ENCODE results near the gene FAM20A. TPM values are rescaled to one million over a fixed set of nuclear protein-coding genes. Genes with fewer than 3 reads are reported as not detected.
"Not testable (repeated sequence)": the region's sequence is repeated elsewhere in the genome, so short reads cannot be mapped to it uniquely, and the experiment has no call there.

Gene FAM20A
- total RNA-seq, 1 donor from 2014 or later, result 2.4 TPM

DNA sequence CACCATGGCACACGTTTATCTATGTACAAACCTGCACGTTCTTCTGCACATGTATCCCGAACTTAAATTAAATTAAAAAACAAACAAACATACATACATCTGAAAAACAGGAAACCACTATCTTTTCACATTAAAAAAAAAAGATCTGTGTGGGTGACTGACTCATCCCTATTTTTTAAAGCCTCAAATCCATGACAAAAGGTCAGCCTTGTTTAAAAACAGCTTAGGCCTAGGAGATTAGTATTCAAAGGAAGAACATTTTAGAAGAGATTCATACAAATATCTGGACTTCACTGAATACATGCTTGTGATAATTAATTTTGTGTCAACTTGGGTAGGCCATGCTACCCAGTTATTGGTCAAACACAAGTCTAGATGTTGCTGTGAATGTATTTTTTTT lies 93.6 kb downstream of the FAM20A start:
- FAIRE-seq (no peak), DNase-seq (ENCODE audit: low spot score in 2 of 2) (no peak)

DNA sequence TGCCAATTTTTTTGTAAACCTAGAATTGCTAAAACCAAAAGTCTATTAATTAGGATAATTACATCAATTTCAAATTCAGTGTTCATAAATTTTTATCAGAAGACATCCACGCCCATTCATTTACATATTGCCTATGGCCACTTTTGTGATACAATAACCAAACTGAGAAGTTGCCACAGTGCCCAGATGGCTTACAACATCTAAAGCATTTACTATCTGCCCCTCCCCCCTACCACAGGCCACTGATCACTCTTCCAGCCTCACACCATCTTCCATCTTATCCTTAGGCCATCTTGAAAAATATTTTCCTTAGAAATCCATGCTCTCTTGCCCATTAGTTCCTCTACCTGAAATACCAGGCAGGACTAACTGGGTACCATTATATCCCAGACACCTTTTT lies 95.2 kb downstream of the FAM20A start:
- DNase-seq (ENCODE audit: low spot score in 2 of 2), result no peak
- no peak for FAIRE-seq

DNA sequence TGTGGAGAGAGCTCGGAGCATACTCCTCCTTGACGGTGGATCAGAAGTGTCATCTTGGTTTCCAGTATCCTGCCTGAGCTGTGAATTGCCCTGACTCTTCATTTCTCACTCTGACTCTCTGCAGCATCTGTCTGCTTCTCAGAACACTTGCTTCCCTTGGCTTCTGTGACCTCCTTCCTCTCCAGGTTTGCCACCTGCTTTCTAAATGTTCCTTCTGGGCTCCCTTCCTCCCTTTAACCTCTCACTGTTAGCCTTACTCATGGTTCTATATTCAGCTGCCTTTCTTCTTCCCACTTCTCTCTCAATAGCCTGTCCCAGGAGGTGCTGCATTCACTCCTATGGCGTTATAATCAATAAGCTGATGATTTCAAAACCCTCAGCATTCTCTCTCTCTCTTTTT lies 100.1 kb downstream of the FAM20A start:
- FAIRE-seq (no peak), DNase-seq (ENCODE audit: low spot score in 2 of 2) (no peak)

DNA sequence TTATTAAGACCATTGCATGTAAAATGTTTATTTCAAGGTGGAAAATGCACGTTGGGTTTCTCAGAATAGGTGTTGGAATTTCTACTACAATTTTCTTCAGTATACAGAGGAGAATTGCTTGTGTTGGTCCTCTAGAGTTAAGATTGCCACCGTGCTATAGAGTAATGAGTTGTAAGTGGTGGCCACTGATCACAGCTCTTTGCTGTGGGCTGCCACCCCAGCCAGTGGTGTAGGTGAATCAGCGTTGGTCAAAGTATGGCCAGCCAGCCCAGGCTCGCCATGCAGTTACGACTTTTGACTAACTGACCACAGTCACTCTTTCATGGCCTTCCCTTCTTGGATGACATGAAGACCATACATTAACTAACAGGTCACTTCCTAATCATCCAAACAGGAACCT lies 101.6 kb downstream of the FAM20A start:
- DNase-seq (ENCODE audit: low spot score in 2 of 2) (no peak), FAIRE-seq (no peak)

DNA sequence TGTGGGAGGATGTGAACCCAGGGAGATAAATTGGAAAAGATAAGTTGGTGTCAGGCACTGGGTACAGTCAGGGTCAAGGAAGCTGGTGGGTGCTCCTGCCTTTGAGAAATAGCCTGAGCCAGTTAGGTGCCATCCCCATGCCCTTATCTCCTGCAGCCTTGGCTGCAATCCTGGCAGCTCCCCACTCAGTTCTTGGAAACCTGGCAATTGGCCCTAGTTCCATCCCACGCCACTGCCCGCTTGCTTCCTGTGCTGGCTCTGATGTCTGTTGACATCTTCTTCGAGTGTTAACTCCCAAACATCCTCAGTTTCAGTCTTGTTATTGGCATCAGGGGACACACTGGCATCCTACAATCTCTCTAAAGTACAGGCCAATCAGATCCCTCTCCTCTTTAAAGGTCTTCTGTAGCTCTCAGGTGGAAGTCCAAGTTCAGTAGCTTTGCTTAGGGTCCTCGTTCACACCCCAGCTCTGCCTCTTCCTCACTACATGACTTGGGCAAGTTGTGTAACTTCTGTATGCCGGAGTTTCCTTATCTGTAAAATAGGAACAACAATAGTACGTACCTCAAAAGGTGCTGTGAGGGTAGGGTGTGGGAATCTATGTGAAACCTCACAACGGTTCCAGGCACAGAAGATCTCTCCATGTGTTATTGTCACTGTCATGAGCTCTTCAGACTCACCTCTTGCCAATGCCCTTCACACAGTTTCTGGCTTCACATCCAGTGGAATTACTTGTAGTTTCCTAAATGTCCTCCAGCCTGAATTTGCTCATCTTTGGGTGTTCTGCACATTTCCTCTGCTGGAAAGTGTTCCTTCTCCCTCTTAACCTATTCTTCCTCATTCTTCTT lies 102.5 kb downstream of the FAM20A start:
- FAIRE-seq (no peak), DNase-seq (ENCODE audit: low spot score in 2 of 2) (no peak)

DNA sequence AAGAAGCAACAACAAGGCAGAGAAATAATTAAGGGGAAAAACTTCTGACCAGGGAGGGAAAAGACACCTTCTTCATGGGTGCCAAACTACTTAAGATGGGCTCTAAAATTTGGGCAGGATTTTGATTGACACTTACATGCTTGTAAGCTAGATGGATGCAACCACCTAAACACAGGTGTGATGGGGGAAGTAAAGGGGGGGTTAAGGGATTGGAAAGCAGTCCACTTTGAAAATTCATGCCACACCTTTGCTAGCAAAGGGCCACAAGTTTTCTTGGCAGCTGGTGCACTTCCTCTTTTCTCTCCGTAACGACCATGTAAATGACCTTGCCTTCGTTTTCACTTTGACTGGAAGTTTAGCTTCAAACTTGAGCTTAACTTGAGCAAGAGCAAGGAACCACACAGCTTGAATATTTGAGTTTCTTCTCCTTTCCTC lies 103.3 kb downstream of the FAM20A start:
- DNase-seq (ENCODE audit: low spot score in 2 of 2) (no peak), FAIRE-seq (no peak)

DNA sequence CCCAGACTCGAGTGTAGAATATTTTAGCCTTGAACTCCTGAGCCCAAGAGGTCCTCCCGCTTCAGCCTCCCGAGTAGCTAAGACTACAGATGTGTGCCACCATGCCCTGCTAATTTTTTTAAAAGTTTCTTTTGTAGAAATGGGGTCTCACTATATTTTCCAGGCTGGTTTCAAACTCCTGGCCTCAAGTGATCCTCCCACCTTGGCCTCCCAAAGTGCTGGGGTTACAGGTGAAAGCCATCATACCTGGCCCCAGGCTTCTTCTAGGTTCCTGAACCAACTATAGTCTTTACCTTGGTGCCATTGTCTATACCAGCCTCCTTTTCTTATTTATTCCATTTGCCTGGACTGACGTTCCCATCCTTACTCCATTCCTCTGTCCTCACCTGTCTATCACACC lies 106.1 kb downstream of the FAM20A start:
- DNase-seq (ENCODE audit: low spot score in 2 of 2), result no peak
- no peak for FAIRE-seq

DNA sequence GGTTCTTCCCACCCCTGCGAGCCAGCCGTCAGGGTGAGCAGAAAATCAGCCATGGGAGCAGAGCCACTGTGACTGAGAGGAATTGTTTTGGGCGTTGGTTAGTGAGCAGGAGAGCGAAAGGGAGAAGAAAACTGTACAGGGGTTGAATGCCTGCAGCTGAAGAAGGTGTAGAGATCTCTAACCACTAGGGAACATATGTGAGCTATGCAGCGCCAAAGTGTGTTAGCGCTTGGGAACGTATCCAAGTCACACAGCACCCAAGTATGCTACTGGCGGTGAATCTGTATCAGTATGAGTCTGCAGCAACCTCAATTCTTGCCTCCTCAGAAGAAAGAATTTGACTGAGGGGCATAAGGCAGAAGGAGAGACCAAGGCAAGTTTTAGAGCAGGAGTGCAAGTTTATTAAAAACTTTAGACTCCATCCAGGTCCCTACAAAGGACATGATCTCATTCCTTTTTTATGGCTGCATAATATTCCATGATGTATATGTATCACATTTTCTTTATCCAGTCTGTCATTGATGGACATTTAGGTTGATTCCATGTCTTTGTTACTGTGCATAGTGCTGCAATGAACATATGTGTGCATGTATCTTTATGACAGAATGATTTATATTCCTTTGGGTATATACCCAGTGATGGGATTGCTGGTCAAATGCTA lies 108.6 kb downstream of the FAM20A start:
- FAIRE-seq; DNase-seq (ENCODE audit: low spot score in 2 of 2): not testable (repeated sequence)

DNA sequence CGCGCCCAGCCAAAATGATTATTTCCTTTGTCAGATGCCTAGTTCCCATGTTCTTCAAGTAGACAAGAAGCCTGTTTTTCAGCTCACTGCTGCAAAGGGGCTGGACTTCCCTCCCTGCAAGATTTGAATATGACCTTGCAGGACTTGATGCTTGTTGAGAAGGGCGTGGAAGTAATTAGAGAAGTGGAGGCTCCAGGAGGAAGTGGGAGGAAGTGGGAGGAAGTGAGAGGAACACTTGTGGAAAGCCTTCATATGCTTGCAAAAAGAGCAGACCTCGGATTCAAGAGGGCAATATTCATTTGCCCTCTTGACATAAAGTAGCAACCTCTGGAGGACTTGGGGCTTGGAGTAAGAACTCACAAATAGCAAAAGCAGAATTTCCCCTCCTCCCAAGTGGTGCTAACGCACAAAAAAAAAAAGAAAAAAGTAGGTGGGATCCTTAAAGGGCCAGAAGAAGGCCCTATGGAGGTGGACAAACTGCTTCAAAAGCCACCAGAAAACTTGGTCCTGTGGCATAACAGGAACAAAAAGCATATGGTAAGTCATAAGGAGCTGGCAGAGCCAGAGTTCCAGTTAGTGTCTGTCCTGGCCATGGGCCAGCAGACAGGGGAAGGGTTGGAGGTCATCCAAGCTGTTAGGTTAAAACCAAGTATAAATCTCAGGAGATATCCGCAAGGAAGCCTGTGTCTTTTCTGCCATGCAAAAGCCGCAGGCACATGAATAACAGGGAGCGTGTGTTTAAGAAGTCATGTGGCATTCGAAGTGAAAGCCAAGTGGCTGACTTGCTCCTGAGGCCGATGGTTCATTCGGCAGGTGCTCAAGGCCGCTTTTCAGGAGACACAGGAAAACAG lies 109.6 kb downstream of the FAM20A start:
- DNase-seq (ENCODE audit: low spot score in 2 of 2) (no peak), FAIRE-seq (no peak)

DNA sequence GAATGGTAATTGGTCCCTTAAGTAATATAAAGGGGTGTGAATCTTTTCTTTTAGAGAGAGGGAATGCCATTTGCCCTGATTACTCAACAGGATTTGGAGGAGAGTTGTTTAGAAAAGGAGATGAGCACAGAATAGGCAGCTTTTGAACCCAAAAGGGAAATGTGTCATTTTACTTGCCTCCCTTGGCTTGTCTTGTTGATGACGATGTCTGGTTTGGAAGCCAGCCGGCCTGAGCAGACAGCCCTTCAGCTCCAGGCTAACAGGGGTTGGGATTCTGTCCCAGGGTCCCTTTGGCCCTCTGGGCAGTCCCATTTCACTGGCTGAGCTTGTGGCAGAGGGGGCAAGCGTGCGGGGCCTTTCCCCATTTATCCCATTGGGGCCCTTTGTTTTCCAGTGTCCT lies 111.2 kb downstream of the FAM20A start:
- FAIRE-seq (no peak), DNase-seq (ENCODE audit: low spot score in 2 of 2) (no peak)

Other genes starting within 250 kb of the FAM20A start
- 8.2 TPM for gene WIPI1, start 143.9 kb downstream of the FAM20A start, total RNA-seq
- 411 TPM for gene PRKAR1A, start 88.9 kb downstream of the FAM20A start, total RNA-seq